GM19324 (cell line): ENCODE measurements around the gene HINT2.

Source experiments
- ATAC-seq: cut with Tn5 transposase; IDR thresholded peaks from one replicate; pipeline ENCODE4 v1.9.1; 2021; ENCODE audit warnings: mild to moderate bottlenecking, moderate library complexity; ENCODE audit not compliant: unreplicated experiment, low FRiP score

HINT2 gene

GRCh38 chr9:35841645-35841900, 26.7 kb upstream of the HINT2 start:
- ATAC-seq: no peak

- no peak for ATAC-seq
These were observed 26.2 kb upstream of the HINT2 start for GRCh38 chr9:35840881-35841644.

GRCh38 chr9:35839926-35840325, 25.1 kb upstream of the HINT2 start:
- ATAC-seq: no peak

GRCh38 chr9:35836595-35836994, 21.8 kb upstream of the HINT2 start:
- ATAC-seq: no peak

GRCh38 chr9:35835766-35836165, 20.9 kb upstream of the HINT2 start:
- ATAC-seq: no peak

GRCh38 chr9:35835216-35835632, 20.4 kb upstream of the HINT2 start:
- ATAC-seq: no peak

GRCh38 chr9:35834260-35835215, 19.7 kb upstream of the HINT2 start:
- ATAC-seq: no peak

- no peak for ATAC-seq
These were observed 18.0 kb upstream of the HINT2 start for GRCh38 chr9:35832814-35833213.

- no peak for ATAC-seq
These were observed 16.2 kb upstream of the HINT2 start for GRCh38 chr9:35831040-35831439.

- ATAC-seq: no peak
These were observed 14.9 kb upstream of the HINT2 start for GRCh38 chr9:35829764-35830096.

- ATAC-seq: peak; percentile 78
These were observed 14.4 kb upstream of the HINT2 start, which contains the start of gene TMEM8B for GRCh38 chr9:35829084-35829763. TMEM8B (plus strand) TSS chr9:35829228; CDS start chr9:35829448, 220 bp downstream.

GRCh38 chr9:35828716-35829083, 13.9 kb upstream of the HINT2 start, which contains the start of gene FAM221B:
FAM221B (minus strand) TSS chr9:35828732; CDS start chr9:35826161, 2,571 bp downstream.
- ATAC-seq: no peak

- ATAC-seq: no peak
These were observed 12.6 kb upstream of the HINT2 start for GRCh38 chr9:35827486-35827885.

- ATAC-seq: peak; percentile 35
These were observed 11.3 kb upstream of the HINT2 start for GRCh38 chr9:35826071-35826701.

GRCh38 chr9:35822926-35823325, 8.1 kb upstream of the HINT2 start:
- ATAC-seq: no peak

GRCh38 chr9:35820076-35820475, 5.2 kb upstream of the HINT2 start:
- ATAC-seq: no peak

- ATAC-seq: no peak
These were observed 3.5 kb upstream of the HINT2 start for GRCh38 chr9:35818341-35818740.

- no peak for ATAC-seq
These were observed 1.9 kb upstream of the HINT2 start for GRCh38 chr9:35816708-35817107.

- peak; percentile 22 for ATAC-seq
These were observed 569 bp downstream of the HINT2 start for GRCh38 chr9:35814106-35814840.
